NB4 (cell line): ENCODE results near the gene HOXB3.

ENCODE experiments used
- CTCF ChIP-seq: IDR thresholded peaks from one replicate; pipeline ENCODE4 v1.5.1; 2012; ENCODE audit warnings: low read depth, low read length
- MYC ChIP-seq: IDR thresholded peaks from 2 replicates; pipeline ENCODE4 v1.6.1; 2011; ENCODE audit warnings: low read depth, low read length
- POLR2A ChIP-seq: IDR thresholded peaks from 2 replicates; pipeline ENCODE4 v1.6.1; 2011; ENCODE audit warnings: mild to moderate bottlenecking; ENCODE audit not compliant: insufficient read length; ENCODE audit errors: extremely low read depth

DNA sequence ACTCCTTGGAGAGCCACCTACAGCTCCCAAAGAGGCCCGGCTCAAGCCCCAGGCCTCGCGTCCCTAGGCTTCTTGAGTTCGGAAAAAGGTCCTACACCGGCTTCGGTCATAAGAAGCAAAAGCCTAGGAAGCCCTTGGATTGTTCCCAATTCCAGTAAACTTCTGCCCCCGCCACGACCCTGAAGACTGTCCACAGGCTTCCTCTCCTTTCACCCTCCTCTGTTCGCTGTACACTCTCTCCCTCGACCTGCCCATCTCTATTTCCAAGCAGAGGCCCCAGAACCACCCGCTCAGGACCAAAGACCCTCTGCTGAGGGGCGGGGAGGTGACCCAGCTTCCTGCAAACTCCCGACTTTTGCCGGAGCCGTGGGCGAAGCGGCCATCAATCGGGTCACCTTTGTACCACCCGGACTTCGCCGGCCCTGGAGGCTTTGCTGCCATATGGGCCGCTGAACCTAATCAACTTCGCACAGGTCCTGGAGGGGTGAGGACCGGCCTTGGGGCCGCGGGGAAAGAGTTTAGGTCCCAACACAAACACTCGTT is 47.9 kb downstream of the HOXB3 start:
- TF ChIP-seq CTCF: no peak
- TF ChIP-seq POLR2A: no peak
- TF ChIP-seq MYC: no peak
